Transverse colon (tissue), 4 donors: ENCODE measurements around the gene VPS41.

Experiments
- CTCF ChIP-seq, 5 experiments: fragments of 200-600 bp in 3 of 5; fragments of 450-650 bp in 2 of 5; sonication (generic) in 3 of 5; IDR thresholded peaks; 1 replicate in 2 of 5; 2 replicates in 3 of 5; pipeline ENCODE4 v1.5.1; 2016 to 2017; ENCODE audit warnings: antibody characterized with exemption in 5 of 5, inconsistent platforms in 3 of 5, mild to moderate bottlenecking in 2 of 5, moderate library complexity in 1 of 5
- POLR2AphosphoS5 ChIP-seq, 3 donors: sonication (generic); formaldehyde crosslinking; IDR thresholded peaks; one replicate each; pipeline ENCODE4 v1.6.1; 2016; ENCODE audit warnings: antibody characterized with exemption in 3 of 3

GRCh38 chr7:38681882-38682281, 227.1 kb downstream of the VPS41 start:
- TF ChIP-seq CTCF (IDR thresholded peaks at IDR 0.05): no peak
- TF ChIP-seq POLR2AphosphoS5 (IDR thresholded peaks at IDR 0.05): no peak
